ENCODE measurements around the gene ASGR2.

The ASGR2 gene

GRCh38 chr17:7080456-7081041 lies 34.1 kb downstream of the ASGR2 start:
- TF ChIP-seq ZFP3 (CRISPR knock-in tag; IDR thresholded peaks at IDR 0.05) (no peak), GLIS3 (CRISPR knock-in tag; IDR thresholded peaks at IDR 0.05) (no peak), TCF4 (CRISPR knock-in tag; IDR thresholded peaks at IDR 0.05; ENCODE audit: borderline replicate concordance) (no peak), ESRRG (CRISPR knock-in tag; IDR thresholded peaks at IDR 0.05) (no peak), ARNTL (CRISPR knock-in tag; IDR thresholded peaks at IDR 0.05; ENCODE audit: borderline replicate concordance, low read depth) (no peak), CSRNP3 (CRISPR knock-in tag; IDR thresholded peaks at IDR 0.05) (no peak), CSDC2 (CRISPR knock-in tag; IDR thresholded peaks at IDR 0.05) (no peak), OSR1 (CRISPR knock-in tag; IDR thresholded peaks at IDR 0.05) (no peak), SNAI2 (CRISPR knock-in tag; IDR thresholded peaks at IDR 0.05) (no peak)
- TF ChIP-seq, protein P1, sequence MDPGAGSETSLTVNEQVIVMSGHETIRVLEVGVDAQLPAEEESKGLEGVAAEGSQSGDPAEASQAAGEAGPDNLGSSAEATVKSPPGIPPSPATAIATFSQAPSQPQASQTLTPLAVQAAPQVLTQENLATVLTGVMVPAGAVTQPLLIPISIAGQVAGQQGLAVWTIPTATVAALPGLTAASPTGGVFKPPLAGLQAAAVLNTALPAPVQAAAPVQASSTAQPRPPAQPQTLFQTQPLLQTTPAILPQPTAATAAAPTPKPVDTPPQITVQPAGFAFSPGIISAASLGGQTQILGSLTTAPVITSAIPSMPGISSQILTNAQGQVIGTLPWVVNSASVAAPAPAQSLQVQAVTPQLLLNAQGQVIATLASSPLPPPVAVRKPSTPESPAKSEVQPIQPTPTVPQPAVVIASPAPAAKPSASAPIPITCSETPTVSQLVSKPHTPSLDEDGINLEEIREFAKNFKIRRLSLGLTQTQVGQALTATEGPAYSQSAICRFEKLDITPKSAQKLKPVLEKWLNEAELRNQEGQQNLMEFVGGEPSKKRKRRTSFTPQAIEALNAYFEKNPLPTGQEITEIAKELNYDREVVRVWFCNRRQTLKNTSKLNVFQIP (CRISPR knock-in tag; IDR thresholded peaks at IDR 0.05; ENCODE audit: borderline replicate concordance, low read depth) = no peak
- TF ChIP-seq, protein P2, sequence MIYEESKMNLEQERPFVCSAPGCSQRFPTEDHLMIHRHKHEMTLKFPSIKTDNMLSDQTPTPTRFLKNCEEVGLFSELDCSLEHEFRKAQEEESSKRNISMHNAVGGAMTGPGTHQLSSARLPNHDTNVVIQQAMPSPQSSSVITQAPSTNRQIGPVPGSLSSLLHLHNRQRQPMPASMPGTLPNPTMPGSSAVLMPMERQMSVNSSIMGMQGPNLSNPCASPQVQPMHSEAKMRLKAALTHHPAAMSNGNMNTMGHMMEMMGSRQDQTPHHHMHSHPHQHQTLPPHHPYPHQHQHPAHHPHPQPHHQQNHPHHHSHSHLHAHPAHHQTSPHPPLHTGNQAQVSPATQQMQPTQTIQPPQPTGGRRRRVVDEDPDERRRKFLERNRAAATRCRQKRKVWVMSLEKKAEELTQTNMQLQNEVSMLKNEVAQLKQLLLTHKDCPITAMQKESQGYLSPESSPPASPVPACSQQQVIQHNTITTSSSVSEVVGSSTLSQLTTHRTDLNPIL (CRISPR knock-in tag; IDR thresholded peaks at IDR 0.05; ENCODE audit: low read depth) = no peak
- ATAC-seq = no peak

DNA sequence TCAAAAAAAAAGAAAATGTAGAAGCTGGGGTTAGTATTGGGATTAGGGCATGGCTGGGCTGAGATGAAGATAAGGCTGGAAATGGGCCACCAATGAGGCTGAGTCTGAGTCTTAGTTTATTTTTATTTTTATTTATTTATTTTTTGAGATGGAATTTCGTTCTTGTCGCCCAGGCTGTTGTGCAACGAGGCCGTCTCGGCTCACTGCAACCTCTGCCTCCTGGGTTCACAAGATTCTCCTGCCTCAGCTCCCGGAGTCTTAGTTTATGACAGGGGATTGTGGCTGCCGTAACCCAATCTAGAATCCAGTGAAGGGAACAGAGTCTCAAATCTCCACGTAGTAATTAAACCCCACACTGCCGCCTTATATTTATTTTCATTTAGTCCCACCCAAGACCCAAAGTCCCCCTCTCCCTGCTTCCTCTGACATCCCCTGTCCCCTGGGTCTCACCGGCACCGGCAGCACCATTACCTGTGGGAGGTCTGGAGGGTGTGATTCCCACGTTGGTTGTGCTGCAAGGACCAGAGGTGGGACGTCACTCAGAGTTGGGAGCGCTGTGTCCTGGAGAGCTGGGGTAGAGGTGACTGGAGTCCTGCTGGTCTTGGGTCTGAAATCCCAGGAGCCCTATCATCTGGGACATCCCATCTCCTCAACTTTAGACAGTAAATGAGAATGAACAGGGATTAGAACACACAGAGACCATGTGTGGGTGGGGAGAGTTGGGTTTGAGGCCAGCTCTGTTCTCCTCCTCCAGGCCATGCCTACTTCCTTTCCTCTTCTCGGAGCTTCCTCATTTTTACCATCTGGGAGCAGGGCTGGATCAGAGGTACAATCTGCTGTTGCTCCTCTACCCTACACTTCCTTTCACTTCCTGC lies 34.8 kb downstream of the ASGR2 start, which contains the start of gene CLEC10A:
Gene CLEC10A (minus strand): TSS at position 671 of the 875 bp plus-strand sequence. CDS start 1,439 bp downstream, outside the sequence.
- TF ChIP-seq TSHZ2 (CRISPR knock-in tag; IDR thresholded peaks at IDR 0.05) = no peak
- no peak for TF ChIP-seq ZNF565 (CRISPR knock-in tag; conservative IDR thresholded peaks at IDR 0.05; ENCODE audit: low read depth)
- TF ChIP-seq RARB (CRISPR knock-in tag; IDR thresholded peaks at IDR 0.05) = no peak
- TF ChIP-seq ZFP30 (CRISPR knock-in tag; IDR thresholded peaks at IDR 0.05) = no peak
- TF ChIP-seq CSDC2 (CRISPR knock-in tag; IDR thresholded peaks at IDR 0.05) = no peak
- TF ChIP-seq BACH2 (CRISPR knock-in tag; IDR thresholded peaks at IDR 0.05; ENCODE audit: borderline replicate concordance) = no peak
- no peak for TF ChIP-seq ARNTL (CRISPR knock-in tag; IDR thresholded peaks at IDR 0.05; ENCODE audit: borderline replicate concordance, low read depth)
- no peak for TF ChIP-seq TOX (CRISPR knock-in tag; IDR thresholded peaks at IDR 0.05; ENCODE audit: borderline replicate concordance)
- no peak for TF ChIP-seq ZC3H10 (CRISPR knock-in tag; IDR thresholded peaks at IDR 0.05)
- TF ChIP-seq TCF4 (CRISPR knock-in tag; IDR thresholded peaks at IDR 0.05; ENCODE audit: borderline replicate concordance) = no peak
- TF ChIP-seq ISL1 (CRISPR knock-in tag; IDR thresholded peaks at IDR 0.05) = no peak
- TF ChIP-seq OSR1 (CRISPR knock-in tag; IDR thresholded peaks at IDR 0.05) = no peak
- TF ChIP-seq CSRNP3 (CRISPR knock-in tag; IDR thresholded peaks at IDR 0.05) = no peak
- TF ChIP-seq, protein P1 (CRISPR knock-in tag; IDR thresholded peaks at IDR 0.05; ENCODE audit: borderline replicate concordance, low read depth) = no peak
- no peak for TF ChIP-seq PPARA (CRISPR knock-in tag; IDR thresholded peaks at IDR 0.05; ENCODE audit: borderline replicate concordance)
- ATAC-seq = no peak
